Prostate gland (tissue), 2 donors: ENCODE measurements around the gene RHBDD2. TPM values are rescaled to one million over a fixed set of nuclear protein-coding genes. Genes with fewer than 3 reads are reported as not detected.
"Not testable (repeated sequence)": the region's sequence is repeated elsewhere in the genome, so short reads cannot be mapped to it uniquely, and the experiment has no call there.

ENCODE experiments used
- DNase-seq: peaks from one replicate; pipeline ENCODE4 v3.0.0-alpha.2; 2019; ENCODE audit warnings: low spot score
- H3K27ac ChIP-seq, 2 donors: fragments of 200-600 bp; sonication (generic); 2 replicates each; pipeline ENCODE4 v1.5.1; 2017 to 2019
- H3K27me3 ChIP-seq: fragments of 200-600 bp; sonication (generic); replicated peaks from 2 replicates; pipeline ENCODE4 v1.5.1; 2019; ENCODE audit not compliant: insufficient read depth
- H3K36me3 ChIP-seq, 2 donors: fragments of 200-600 bp; sonication (generic); 1 replicate in 1 of 2; 2 replicates in 1 of 2; pipeline versions ENCODE4 v1.5.1 to v1.8.1; 2017 to 2019
- H3K4me1 ChIP-seq: fragments of 200-600 bp; sonication (generic); replicated peaks from 2 replicates; pipeline ENCODE4 v1.5.1; 2019
- H3K4me3 ChIP-seq, 2 donors: fragments of 200-600 bp; sonication (generic); 2 replicates each; pipeline ENCODE4 v1.5.1; 2017 to 2019
- H3K9me3 ChIP-seq: fragments of 200-600 bp; sonication (generic); 2 replicates; pipeline ENCODE4 v1.5.1; 2017
- CTCF ChIP-seq, 4 experiments: fragments of 200-600 bp in 2 of 4; fragments of 450-650 bp in 2 of 4; sonication (generic) in 2 of 4; IDR thresholded peaks; 1 replicate in 3 of 4; 2 replicates in 1 of 4; pipeline ENCODE4 v1.5.1; 2016 to 2019; ENCODE audit warnings: antibody characterized with exemption in 4 of 4, mild to moderate bottlenecking in 2 of 4, moderate library complexity in 2 of 4
- POLR2A ChIP-seq: fragments of 450-650 bp; IDR thresholded peaks from one replicate; pipeline ENCODE4 v1.6.1; 2016; ENCODE audit warnings: antibody characterized with exemption, mild to moderate bottlenecking
- POLR2AphosphoS5 ChIP-seq: sonication (generic); formaldehyde crosslinking; IDR thresholded peaks from one replicate; pipeline ENCODE4 v1.6.1; 2017; ENCODE audit warnings: antibody characterized with exemption
- whole genome bisulfite sequencing: methylation state at CpG from one replicate; pipeline ENCODE4 v1.1.5; 2018; 5-methylcytosine and 5-hydroxymethylcytosine counted together
- intact Hi-C: fragments of 100-400 bp; cut with DNase I; formaldehyde crosslinking; loops from one replicate; pipeline ENCODE4 v1.14.2; 2022
- total RNA-seq, 2 donors: library from RNA; depleted of rRNA; stranded (reverse); fragments of >200 nt; gene quantifications; one replicate each; pipeline ENCODE4 v1.1.0, GENCODE V29; 2016

The RHBDD2 gene
- total RNA-seq, 2 donors from 2014 or later = 101 to 130 TPM

- no peak for DNase-seq
- Histone ChIP-seq H3K27ac (no peak overlapping the region), H3K4me3 (no peak overlapping the region), H3K27me3 (no peaks in the 10 kb centered on the region), H3K36me3 (no peaks in the 10 kb centered on the region), H3K9me3 (no peaks in the 10 kb centered on the region), H3K4me1 (no peaks in the 10 kb centered on the region)
- TF ChIP-seq CTCF (IDR thresholded peaks at IDR 0.05) (no peak), POLR2AphosphoS5 (no peak)
- WGBS = 85% methylated on average over 9 of the region's 9 CpGs
- intact Hi-C loops = no loop called here
Measured at GRCh38 chr7:75900617-75901315, 21.9 kb downstream of the RHBDD2 start.

GRCh38 chr7:75905785-75906604 lies 27.2 kb downstream of the RHBDD2 start:
- H3K9me3 ChIP-seq = no peaks in the 10 kb centered on the region

GRCh38 chr7:75906991-75907667 lies 28.3 kb downstream of the RHBDD2 start:
- Histone ChIP-seq H3K36me3 (no peaks in the 10 kb centered on the region), H3K27ac (no peak overlapping the region), H3K27me3 (no peaks in the 10 kb centered on the region), H3K4me1 (no peaks in the 10 kb centered on the region), H3K9me3 (no peaks in the 10 kb centered on the region), H3K4me3 (no peak overlapping the region)
- DNase-seq = no peak
- TF ChIP-seq POLR2A (no peak), CTCF (IDR thresholded peaks at IDR 0.05) (no peak), POLR2AphosphoS5 (no peak)
- intact Hi-C loops = no loop called here
- whole genome bisulfite sequencing = 81% methylated on average over 10 of the region's 10 CpGs

More at GRCh38 chr7:75905785-75906604, 27.2 kb downstream of the RHBDD2 start:
- 32% methylated on average over 17 of the region's 17 CpGs for WGBS
- intact Hi-C loops = no loop called here
- H3K27ac ChIP-seq = no peak overlapping the region
- H3K4me1 ChIP-seq = no peaks in the 10 kb centered on the region
- H3K4me3 ChIP-seq = no peak overlapping the region
- DNase-seq = no peak
- TF ChIP-seq CTCF (IDR thresholded peaks at IDR 0.05) (no peak), POLR2AphosphoS5 (peak; percentile 19)
- no peaks in the 10 kb centered on the region for H3K27me3 ChIP-seq
- no peaks in the 10 kb centered on the region for H3K36me3 ChIP-seq

GRCh38 chr7:75907668-75908039 lies 28.8 kb downstream of the RHBDD2 start:
- WGBS = 93% methylated on average over 9 of the region's 9 CpGs
- intact Hi-C loops, H3K4me3 ChIP-seq, H3K27ac ChIP-seq, H3K9me3 ChIP-seq, H3K4me1 ChIP-seq, H3K27me3 ChIP-seq, H3K36me3 ChIP-seq, DNase-seq: not testable (repeated sequence)

GRCh38 chr7:75909521-75910132 lies 30.8 kb downstream of the RHBDD2 start:
- no peak overlapping the region for H3K4me3 ChIP-seq
- H3K36me3 ChIP-seq = no peaks in the 10 kb centered on the region
- intact Hi-C loops = loop anchor here (5.0 to 10.0 kb wide), 2 partner anchors 32 to 85 kb away; partner anchors contain the start of genes RHBDD2 and TMEM120A
- no peaks in the 10 kb centered on the region for H3K9me3 ChIP-seq
- no peak for DNase-seq
- WGBS = 91% methylated on average over 5 of the region's 5 CpGs
- no peaks in the 10 kb centered on the region for H3K4me1 ChIP-seq
- no peaks in the 10 kb centered on the region for H3K27me3 ChIP-seq
- no peak for TF ChIP-seq POLR2AphosphoS5
- no peak for TF ChIP-seq POLR2A
- no peak for TF ChIP-seq CTCF (IDR thresholded peaks at IDR 0.05)
- no peak overlapping the region for H3K27ac ChIP-seq

- not testable (repeated sequence) for H3K4me3 ChIP-seq, H3K9me3 ChIP-seq, DNase-seq, H3K27ac ChIP-seq, H3K4me1 ChIP-seq, H3K36me3 ChIP-seq, H3K27me3 ChIP-seq
- WGBS = 74% methylated on average over 12 of the region's 12 CpGs
- intact Hi-C loops = loop anchor here (5.0 to 10.0 kb wide), 2 partner anchors 34 to 84 kb away; partner anchors contain the start of genes RHBDD2 and TMEM120A
Measured at GRCh38 chr7:75911186-75911585, 32.4 kb downstream of the RHBDD2 start.
